GM21576 (cell line): ENCODE data around the gene POU3F1.
A peak's percentile ranks its signal among the peaks of the same experiment; 100 is the strongest.
"Not testable (repeated sequence)": the region's sequence is repeated elsewhere in the genome, so short reads cannot be mapped to it uniquely, and the experiment has no call there.

Source experiments
- ATAC-seq: cut with Tn5 transposase; IDR thresholded peaks from one replicate; pipeline ENCODE4 v1.9.1; 2021; ENCODE audit warnings: mild to moderate bottlenecking, moderate library complexity; ENCODE audit not compliant: unreplicated experiment

Gene POU3F1

DNA sequence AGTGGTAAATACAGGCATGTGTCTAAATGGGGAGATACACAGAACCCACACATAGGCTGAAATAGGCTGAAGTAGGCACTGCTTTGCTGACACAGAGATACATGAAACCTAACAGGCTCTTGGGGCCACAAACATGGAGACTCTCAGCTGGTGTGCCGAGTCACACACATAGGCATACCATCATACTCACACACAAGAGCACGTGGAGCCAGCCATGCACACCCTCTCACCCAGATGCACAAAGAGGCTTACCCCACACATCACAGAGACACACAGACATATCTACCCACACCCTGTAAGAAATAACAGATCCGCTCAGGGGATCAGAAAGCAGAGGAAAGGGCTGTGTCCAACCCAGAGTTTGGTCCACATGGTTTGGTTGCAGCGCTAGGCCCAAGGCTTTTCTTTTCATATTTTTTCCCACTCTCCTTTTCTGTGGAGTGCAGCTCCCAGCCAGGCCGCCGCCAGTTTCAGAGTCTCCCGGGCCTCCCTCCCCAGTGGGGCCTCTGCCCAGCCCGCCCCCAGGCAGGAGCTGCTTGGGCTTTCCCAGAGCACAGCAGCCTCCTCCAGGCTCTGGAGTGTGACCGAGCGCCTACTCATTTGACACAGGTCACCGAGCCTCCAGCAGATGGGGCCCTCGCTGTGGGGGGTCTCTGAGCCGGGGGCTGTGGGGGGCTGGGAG lies 3.9 kb upstream of the POU3F1 start:
- ATAC-seq = no peak

DNA sequence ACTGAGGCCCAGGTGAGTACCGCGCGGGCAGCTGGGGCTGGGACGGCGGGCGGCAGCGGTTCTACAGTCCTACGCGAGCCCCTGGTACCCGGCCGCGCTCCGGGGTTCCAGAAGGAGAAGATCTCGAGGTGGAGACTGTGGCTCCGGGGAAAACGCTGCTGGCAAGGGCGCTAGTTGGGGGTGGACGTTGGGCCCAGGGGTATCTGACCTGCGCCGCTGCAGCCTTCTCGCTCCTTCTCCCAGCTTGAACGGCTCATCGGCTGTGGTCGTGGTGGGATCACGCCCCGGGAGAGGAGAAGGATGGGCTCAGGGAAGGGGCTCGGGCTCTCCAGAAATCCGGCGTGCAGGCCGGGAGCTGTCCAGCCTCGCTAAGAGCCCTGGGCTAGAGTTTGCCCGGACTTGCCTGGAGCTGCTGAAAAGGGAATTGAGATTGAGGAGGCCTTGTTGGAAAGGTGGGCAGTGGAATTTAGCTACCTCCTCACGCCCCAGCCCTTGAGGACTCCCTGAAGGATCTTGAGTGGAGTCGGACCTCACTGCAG lies 1.1 kb upstream of the POU3F1 start:
- ATAC-seq = no peak

DNA sequence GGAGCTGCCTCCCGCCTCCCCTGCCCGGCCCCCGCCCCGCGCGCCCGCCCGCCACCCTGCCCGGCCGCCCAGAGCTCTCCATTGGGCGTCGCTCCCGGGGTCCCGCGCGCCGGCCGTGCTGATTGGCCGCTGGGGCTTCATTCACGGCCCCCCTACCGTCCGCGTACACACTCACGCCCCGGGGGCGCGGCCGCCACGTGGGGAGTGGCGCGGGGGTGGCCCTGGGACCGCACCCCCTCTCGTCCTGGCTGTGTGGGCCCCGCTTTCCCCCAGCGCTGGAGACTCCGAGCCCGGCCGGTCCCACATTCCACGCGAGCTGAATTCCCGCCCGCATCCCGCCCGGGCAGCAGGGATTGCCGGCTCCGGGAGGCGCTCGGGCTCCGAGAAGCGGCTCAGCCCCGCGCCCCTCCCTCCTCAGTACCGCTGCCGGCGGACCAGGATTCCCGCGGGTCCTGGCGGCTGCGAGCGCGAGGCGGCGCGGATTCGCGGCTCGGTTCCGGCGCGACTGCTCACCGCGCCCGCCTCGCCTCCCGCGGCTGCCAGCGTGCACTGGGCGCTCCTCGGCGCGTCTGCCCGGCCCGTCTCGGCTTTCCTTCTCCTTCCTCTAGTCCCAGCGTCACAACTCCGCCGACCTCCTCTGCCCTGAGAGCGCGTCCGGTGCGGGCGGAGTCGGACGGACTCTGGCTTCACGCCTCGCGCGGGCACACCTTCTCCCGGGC lies 450 bp upstream of the POU3F1 start:
- peak; percentile 47 for ATAC-seq

DNA sequence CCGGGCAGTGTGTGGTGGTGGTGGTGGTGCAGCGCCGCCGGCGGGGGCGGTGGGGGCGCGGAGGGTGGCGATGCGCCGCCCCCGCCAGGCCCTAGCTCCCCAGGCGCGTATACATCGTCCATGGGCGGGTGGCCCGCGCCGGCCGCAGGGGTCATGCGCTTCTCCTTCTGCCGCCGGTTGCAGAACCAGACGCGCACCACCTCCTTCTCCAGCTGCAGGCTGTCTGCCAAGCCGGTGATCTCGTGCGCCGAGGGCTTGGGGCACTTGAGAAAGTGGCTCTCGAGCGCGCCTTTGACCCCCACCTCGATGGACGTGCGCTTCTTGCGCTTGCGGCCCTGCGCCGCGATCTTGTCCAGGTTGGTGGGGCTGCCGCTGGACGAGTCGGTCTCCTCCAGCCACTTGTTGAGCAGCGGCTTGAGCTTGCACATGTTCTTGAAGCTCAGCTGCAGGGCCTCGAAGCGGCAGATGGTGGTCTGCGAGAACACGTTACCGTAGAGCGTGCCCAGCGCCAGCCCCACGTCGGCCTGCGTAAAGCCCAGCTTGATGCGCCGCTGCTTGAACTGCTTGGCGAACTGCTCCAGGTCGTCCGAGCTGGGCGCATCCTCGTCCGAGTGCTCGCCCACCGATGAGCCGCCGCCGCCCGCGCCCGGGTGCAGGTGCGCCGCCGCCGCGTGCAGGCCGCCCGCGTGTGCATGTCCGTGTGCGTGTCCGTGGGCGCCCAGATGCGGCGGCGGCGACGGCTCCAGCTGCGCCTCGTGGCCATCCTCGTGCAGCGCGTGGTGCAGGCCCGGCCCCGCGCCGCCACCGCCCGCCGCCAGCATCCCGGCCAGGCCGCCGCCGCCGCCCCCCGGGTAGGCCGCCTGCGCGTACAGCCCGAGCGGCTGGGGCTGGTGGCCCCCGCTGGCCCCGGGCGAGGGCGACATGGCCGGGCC lies 926 bp downstream of the POU3F1 start:
- no peak for ATAC-seq

DNA sequence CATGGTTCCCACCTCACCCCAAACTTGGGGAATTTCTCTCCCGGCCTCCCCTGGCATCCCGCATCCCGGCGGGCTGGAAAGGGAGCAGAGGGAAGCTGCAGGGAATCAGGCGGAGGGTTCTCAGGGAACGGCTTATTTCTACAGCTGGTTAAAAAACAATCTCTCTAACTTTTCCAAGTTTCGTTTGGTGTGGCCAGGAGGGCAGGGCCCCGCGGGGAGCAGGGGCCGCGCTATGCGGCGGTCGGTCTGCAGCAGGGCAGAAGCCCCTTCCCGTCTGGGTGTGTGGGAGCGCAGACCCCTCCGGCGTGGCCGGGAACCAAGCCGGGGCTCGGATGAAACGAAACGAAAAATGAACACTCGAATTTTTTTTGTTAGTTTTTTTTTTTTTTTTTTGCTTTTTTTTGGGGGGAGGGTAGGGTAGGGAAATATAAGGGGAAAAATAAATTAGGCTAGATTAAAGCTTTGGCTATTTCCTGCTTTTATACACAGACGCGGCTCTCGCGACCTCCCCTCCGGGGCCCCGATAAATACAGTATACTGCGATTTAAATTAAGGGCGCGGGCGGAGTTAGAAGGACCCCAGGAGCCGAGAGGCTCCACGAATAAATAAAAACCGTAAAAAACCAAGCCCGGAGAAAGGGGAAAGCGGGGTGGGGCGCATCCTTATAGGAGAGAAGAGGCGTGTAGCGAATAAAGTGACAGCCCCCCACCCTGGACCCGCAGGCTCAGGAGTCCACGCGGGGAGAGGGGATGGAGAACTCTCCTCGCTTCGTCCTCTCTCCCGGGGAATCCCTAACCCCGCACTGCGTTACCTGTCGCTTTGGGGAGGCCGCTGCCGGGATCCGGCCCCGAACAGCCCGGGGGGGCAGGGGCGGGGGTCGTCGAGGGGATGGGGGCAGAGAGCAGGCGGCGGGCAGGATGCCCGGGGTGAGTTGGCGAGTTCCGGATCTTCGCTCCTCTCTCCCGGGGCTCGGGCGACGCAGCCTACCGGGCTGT lies 2.1 kb downstream of the POU3F1 start:
- ATAC-seq = no peak

DNA sequence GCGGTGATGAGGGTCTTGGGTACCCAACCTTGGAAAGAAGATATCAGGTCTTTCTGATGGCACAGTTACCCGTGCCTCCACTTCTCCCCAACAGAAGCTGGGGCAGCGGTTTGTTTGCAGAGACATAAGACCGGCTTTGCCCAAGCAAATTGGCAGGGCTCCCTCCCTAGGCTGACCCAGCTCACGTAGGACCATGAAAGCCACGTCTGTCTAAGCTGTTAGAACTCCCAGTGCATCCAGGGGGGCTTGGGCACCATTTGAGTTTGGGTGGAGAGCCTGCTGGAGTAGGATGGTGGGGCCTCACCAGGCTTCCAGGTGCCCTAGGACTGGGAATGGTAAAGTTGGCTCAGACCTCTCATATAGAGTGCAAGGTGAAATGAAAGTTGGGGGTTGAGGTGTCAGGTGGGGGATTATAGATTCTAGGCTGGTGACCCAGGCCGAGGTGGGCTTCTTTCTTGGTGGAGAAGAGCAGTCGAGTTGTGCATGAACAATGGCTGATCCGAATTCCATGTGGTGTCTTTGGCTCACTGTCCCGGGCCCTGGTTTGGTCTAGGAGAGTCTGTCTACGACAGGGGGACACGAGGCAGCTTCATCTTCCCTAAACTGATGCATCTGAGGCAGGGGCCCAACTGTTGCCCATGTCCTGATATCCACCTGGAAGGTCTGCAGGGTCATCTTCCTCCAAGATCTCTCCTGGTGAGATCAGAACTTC lies 3.4 kb downstream of the POU3F1 start:
- ATAC-seq = no peak

- no peak for ATAC-seq
Observed at GRCh38 chr1:38041936-38042834, 4.4 kb downstream of the POU3F1 start.

- no peak for ATAC-seq
Observed at GRCh38 chr1:38039331-38040088, 7.1 kb downstream of the POU3F1 start.

DNA sequence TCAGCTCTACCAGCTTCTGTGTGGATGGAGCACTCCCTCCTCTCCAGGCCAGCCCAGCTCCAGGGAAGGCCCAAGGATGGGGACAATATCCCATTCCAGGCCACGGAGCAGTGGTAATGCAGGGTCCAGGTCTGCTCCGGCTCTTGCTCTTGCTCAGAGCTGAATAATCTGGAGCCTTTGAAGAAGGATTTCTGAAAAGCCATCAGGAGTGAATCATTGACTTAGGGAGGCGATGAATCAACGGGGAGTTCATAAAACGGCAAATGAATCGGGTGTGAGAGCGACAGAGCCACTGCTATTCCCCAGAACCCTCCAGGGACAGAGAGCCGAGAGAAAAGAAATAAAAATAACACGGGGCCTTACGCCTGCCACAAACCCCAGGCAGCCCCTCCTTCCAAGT lies 7.7 kb downstream of the POU3F1 start:
- no peak for ATAC-seq

GRCh38 chr1:38037221-38037939 lies 9.2 kb downstream of the POU3F1 start:
- ATAC-seq = no peak

GRCh38 chr1:38034871-38035270 lies 11.7 kb downstream of the POU3F1 start:
- ATAC-seq = no peak

- not testable (repeated sequence) for ATAC-seq
Observed at GRCh38 chr1:38032992-38033391, 13.6 kb downstream of the POU3F1 start.

DNA sequence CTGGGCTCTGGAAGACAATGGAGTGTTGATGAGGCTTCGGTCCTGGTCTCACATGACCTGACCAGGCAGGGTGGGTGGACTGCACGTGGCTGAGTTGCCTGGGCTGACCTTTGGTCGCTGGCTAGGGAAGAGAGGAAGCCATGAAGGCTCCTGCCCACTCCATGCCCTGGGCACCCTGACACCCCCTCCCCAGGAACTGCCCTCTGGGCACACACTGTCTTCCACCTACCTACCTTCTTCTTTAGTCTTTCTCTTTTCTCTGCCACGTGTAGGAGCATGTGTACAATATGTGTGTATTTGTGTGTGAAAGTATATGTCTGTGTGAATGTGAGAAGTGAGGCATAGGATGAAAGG lies 15.1 kb downstream of the POU3F1 start:
- no peak for ATAC-seq

DNA sequence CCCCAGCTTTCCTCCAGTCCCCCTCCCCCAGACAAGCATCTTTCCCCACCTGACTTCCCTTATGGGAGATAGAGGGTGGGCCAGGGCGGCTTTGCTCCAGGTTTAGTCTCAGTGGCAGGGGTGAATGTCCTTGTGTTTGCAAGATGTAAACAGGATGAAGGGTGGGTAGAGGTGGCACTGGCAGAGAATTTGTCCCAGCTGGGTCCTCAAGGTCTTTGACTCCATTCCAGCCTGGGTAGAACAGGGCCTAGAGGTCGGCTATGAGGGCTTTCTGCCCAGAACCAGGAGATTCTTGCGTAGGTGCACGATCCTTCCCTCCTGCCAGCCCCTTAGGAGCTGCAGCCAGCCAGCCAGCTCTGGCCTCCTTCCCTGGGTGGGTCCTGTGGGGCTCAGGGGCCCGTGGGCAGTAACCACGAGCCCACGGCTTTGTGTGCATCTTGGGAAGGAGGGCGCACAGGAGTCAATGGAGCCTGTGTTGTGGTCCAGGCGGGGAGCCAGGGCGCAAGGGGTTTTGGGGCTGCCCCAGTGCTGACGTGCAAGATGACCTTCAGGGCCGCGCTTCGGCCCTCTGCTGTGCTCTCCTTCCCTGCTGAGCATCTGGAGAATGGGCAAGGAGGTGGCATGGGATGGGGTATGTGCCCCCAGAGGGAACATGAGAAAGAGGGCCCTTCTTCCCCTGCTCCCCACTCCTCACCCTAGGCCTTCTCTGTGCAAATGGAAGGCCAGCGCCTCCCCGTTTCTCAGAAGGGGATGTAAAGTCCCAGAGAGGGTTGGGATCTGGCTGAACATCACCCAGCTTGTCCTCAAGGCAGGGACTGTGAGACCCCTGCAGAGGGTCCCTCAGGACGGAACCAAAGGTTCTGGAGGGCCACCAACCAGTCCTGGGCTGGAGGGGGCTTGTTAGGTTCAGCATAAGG lies 15.7 kb downstream of the POU3F1 start:
- no peak for ATAC-seq

DNA sequence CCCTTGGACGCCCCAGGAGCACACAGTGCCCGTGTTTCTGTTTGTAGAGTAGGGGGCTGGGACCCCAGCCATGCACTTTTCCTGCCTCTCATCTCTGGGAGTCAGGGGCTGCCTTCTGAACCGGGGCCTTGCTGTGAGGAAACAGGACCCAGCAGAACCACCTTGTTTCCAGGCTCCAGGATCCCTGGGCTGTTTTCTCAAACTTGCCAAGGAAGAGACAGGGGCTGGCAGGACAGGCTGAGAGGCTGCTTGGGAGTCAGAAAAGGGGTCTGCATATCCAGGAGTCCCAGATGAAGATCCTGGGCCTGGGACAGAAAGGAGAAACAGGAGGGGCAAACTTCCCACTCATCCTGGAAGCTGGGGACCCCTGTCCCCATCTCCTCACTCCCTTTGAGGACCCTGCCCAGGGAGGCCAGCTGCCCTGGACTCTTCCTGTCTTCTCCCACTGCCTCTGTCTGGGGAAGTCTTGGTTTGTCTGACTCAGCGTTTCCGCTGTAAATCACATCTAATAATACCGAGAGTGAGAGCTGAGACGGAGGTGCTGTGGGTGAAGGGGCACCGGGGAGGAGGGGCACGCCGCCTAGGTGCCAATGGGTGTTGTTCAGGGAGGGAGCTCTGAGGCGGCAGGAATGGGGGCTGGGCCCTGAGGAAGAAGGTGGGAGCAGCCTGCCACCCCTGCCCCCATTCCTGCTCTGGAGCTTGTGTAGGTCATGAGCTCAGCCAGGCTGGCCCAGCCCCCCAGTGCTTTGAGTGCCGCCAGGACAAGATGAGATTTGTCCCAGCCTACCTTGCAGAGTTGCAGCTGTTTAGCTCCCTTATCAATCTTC lies 16.7 kb downstream of the POU3F1 start:
- ATAC-seq = peak; percentile 35
